K562 (cell line): ENCODE results near the gene LILRB3. TPM values are rescaled to one million over a fixed set of nuclear protein-coding genes. Genes with fewer than 3 reads are reported as not detected.

Source experiments
- ARID4B ChIP-seq: sonication (generic); formaldehyde crosslinking; IDR thresholded peaks from 2 replicates; pipeline ENCODE4 v1.8.0; 2022; ENCODE audit warnings: mild to moderate bottlenecking, missing genetic modification reagents
- ATF2 ChIP-seq: sonication (generic); formaldehyde crosslinking; IDR thresholded peaks from 2 replicates; pipeline ENCODE4 v1.8.1; 2022; ENCODE audit warnings: missing genetic modification reagents
- CHD7 ChIP-seq: fragments of 200-600 bp; sonication (generic); IDR thresholded peaks from one replicate; pipeline ENCODE4 v1.6.1; 2012; ENCODE audit warnings: mild to moderate bottlenecking, low read depth, low read length, inconsistent platforms
- NCOA2 ChIP-seq, 2 experiments: fragments of 450-650 bp; IDR thresholded peaks; 2 replicates each; pipeline ENCODE4 v1.6.1; 2018; ENCODE audit warnings: mild to moderate bottlenecking in 2 of 2, moderate library complexity in 1 of 2; ENCODE audit not compliant: partially characterized antibody in 2 of 2
- NR2C2 ChIP-seq, 2 experiments: fragments of 200-800 bp in 1 of 2; sonication (Bioruptor generic) in 1 of 2; sonication (generic) in 1 of 2; formaldehyde crosslinking in 1 of 2; IDR thresholded peaks; 2 replicates each; pipeline versions ENCODE4 v1.6.1 to v1.8.0; 2016 to 2022; ENCODE audit warnings: mild to moderate bottlenecking in 1 of 2, missing compliant biosample characterization in 1 of 2, missing genetic modification characterization in 1 of 2, missing genetic modification reagents in 1 of 2
- PCBP1 ChIP-seq: fragments of 200-400 bp; formaldehyde crosslinking; IDR thresholded peaks from 2 replicates; pipeline ENCODE4 v1.6.1; 2018; ENCODE audit warnings: mild to moderate bottlenecking, low read depth, low read length; ENCODE audit not compliant: poor library complexity, severe bottlenecking
- TARDBP ChIP-seq: fragments of 450-650 bp; IDR thresholded peaks from 2 replicates; pipeline ENCODE4 v1.6.1; 2016
- TEAD2 ChIP-seq: fragments of 450-650 bp; IDR thresholded peaks from 2 replicates; pipeline ENCODE4 v1.6.1; 2016; ENCODE audit warnings: missing genetic modification characterization, control low read depth, missing compliant biosample characterization
- polyA plus RNA-seq, 8 experiments: library from polyadenylated mRNA; depleted of rRNA in 4 of 8; stranded (reverse) in 5 of 8; unstranded in 3 of 8; fragments of >200 nt; fragmentation: Nextera tagmentation in 2 of 8; fragmentation: Illumina TruSeq in 1 of 8; extraction: Ambion mirVana in 2 of 8; extraction: Trizol in 1 of 8; gene quantifications; 2 replicates each; pipeline versions ENCODE4 v1.2.1 to v1.2.3, GENCODE V29; 2011 to 2014; ENCODE audit warnings: inconsistent platforms in 1 of 8, missing spikeins in 1 of 8
- total RNA-seq, 7 experiments: library from RNA; depleted of rRNA in 6 of 7; stranded (reverse); fragments of >200 nt in 6 of 7; fragmentation: Illumina TruSeq in 2 of 7; extraction: Trizol in 2 of 7; gene quantifications; 2 replicates each; pipeline versions ENCODE4 v1.2.1 to v1.2.3, GENCODE V29; 2011 to 2021; ENCODE audit warnings: low replicate concordance in 1 of 7

Gene LILRB3
- total and polyA plus RNA-seq, 9 of the 15 experiments (the other 6 are each of a cell fraction or from before 2014, with no cell fraction given) = 0.01 to 0.09 TPM; not detected in 7

- TF ChIP-seq ARID4B (CRISPR knock-in tag) = peak; percentile 70
- no peak for TF ChIP-seq PCBP1
- TF ChIP-seq TEAD2 (tag) = no peak
- TF ChIP-seq ATF2 (CRISPR knock-in tag) = no peak
- TF ChIP-seq NR2C2 (CRISPR knock-in tag; IDR thresholded peaks at IDR 0.05) = peak; percentile 18; the same call in 1 of the 2 replicates
- no peak for TF ChIP-seq NR2C2 (tag; IDR thresholded peaks at IDR 0.05)
- no peak for TF ChIP-seq NCOA2 (IDR thresholded peaks at IDR 0.05; ENCODE audit: partially characterized antibody in 2 of 2)
- no peak for TF ChIP-seq TARDBP
- TF ChIP-seq CHD7 = peak; percentile 55
Observed at GRCh38 chr19:54209058-54209810, 13.6 kb downstream of the LILRB3 start (continued).
